Measurements from ENCODE around the gene TMEM147.
A peak's percentile ranks its signal among the peaks of the same experiment; 100 is the strongest.

Gene TMEM147

GRCh38 chr19:35545001-35545854 is at the start of gene TMEM147:
TMEM147 (plus strand) TSS chr19:35545626; CDS start chr19:35545740, 114 bp downstream.
- DNase-seq (ENCODE audit: low read depth in 3 of 3, low spot score in 1 of 3), result peak; percentile 23 to 74 (median 45)

- no peak for DNase-seq (ENCODE audit: low read depth in 3 of 3, low spot score in 1 of 3)
Observed at GRCh38 chr19:35497406-35497805, 48.0 kb upstream of the TMEM147 start.

GRCh38 chr19:35498220-35498619 is 47.2 kb upstream of the TMEM147 start:
- DNase-seq (ENCODE audit: low read depth in 3 of 3, low spot score in 1 of 3), result no peak

GRCh38 chr19:35498984-35499527 is 46.4 kb upstream of the TMEM147 start:
- DNase-seq (ENCODE audit: low read depth in 3 of 3, low spot score in 1 of 3), result no peak

GRCh38 chr19:35500611-35501010 is 44.8 kb upstream of the TMEM147 start:
- DNase-seq (ENCODE audit: low read depth in 3 of 3, low spot score in 1 of 3), result no peak

- no peak for DNase-seq (ENCODE audit: low read depth in 3 of 3, low spot score in 1 of 3)
Observed at GRCh38 chr19:35501684-35502083, 43.7 kb upstream of the TMEM147 start.

GRCh38 chr19:35502751-35503150 is 42.7 kb upstream of the TMEM147 start:
- DNase-seq (ENCODE audit: low read depth in 3 of 3, low spot score in 1 of 3), result no peak

- no peak for DNase-seq (ENCODE audit: low read depth in 3 of 3, low spot score in 1 of 3)
Observed at GRCh38 chr19:35506011-35506410, 39.4 kb upstream of the TMEM147 start.

GRCh38 chr19:35507561-35507960 is 37.9 kb upstream of the TMEM147 start:
- DNase-seq (ENCODE audit: low read depth in 3 of 3, low spot score in 1 of 3), result no peak

- no peak for DNase-seq (ENCODE audit: low read depth in 3 of 3, low spot score in 1 of 3)
Observed at GRCh38 chr19:35508129-35508528, 37.3 kb upstream of the TMEM147 start.

GRCh38 chr19:35509018-35509652 is 36.3 kb upstream of the TMEM147 start:
- DNase-seq (ENCODE audit: low read depth in 3 of 3, low spot score in 1 of 3), result no peak

GRCh38 chr19:35509861-35510625 is 35.4 kb upstream of the TMEM147 start:
- DNase-seq (ENCODE audit: low read depth in 3 of 3, low spot score in 1 of 3), result peak; percentile 8 to 70 (median 50)

GRCh38 chr19:35510626-35510964 is 34.8 kb upstream of the TMEM147 start:
- no peak for DNase-seq (ENCODE audit: low read depth in 3 of 3, low spot score in 1 of 3)

GRCh38 chr19:35511337-35511736 is 34.1 kb upstream of the TMEM147 start:
- DNase-seq (ENCODE audit: low read depth in 3 of 3, low spot score in 1 of 3), result no peak

GRCh38 chr19:35512831-35513627 is 32.4 kb upstream of the TMEM147 start:
- DNase-seq (ENCODE audit: low read depth in 3 of 3, low spot score in 1 of 3), result no peak

GRCh38 chr19:35513628-35514281 is 31.7 kb upstream of the TMEM147 start, which contains the start of gene DMKN:
DMKN (minus strand) TSS chr19:35513649; CDS start chr19:35513475, 174 bp downstream.
- no peak for DNase-seq (ENCODE audit: low read depth in 3 of 3, low spot score in 1 of 3)

GRCh38 chr19:35514282-35514809 is 31.1 kb upstream of the TMEM147 start:
- DNase-seq (ENCODE audit: low read depth in 3 of 3, low spot score in 1 of 3), result no peak

- no peak for DNase-seq (ENCODE audit: low read depth in 3 of 3, low spot score in 1 of 3)
Observed at GRCh38 chr19:35516310-35516709, 29.1 kb upstream of the TMEM147 start.

GRCh38 chr19:35517342-35517741 is 28.1 kb upstream of the TMEM147 start:
- no peak for DNase-seq (ENCODE audit: low read depth in 3 of 3, low spot score in 1 of 3)

GRCh38 chr19:35518313-35518712 is 27.1 kb upstream of the TMEM147 start:
- no peak for DNase-seq (ENCODE audit: low read depth in 3 of 3, low spot score in 1 of 3)

All from stimulated activated CD4-positive, alpha-beta T cell treated with anti-CD3 and anti-CD28 coated beads, TNF-alpha, amount 100 ng/mL, for 1 hour (primary cell).